Stimulated activated naive B cell treated with anti-CD40 and anti-IgM and Interleukin-4, amounts not matched to agents 10 μg/mL and 1 μg/mL and 100 μg/mL, for 72 hours (primary cell): ENCODE results near the gene CNOT6L.
A peak's percentile ranks its signal among the peaks of the same experiment; 100 is the strongest.

Experiments used
- ATAC-seq, 2 donors: fragments of 150-1000 bp; cut with Tn5 transposase; replicated peaks; 2 replicates each; pipeline ENCODE4 v1.10.0; 2021; ENCODE audit warnings: moderate library complexity in 1 of 2
- DNase-seq: peaks from one replicate; pipeline ENCODE4 v3.0.0; 2021
- H3K27ac Mint-ChIP-seq: one replicate; pipeline ENCODE4 v1.8.0; 2022; ENCODE audit warnings: mild to moderate bottlenecking, mixed read lengths
- H3K27me3 Mint-ChIP-seq, 2 donors: one replicate each; pipeline ENCODE4 v1.8.0; 2022; ENCODE audit warnings: mixed read lengths in 2 of 2
- H3K36me3 Mint-ChIP-seq, 2 donors: one replicate each; pipeline ENCODE4 v1.8.0; 2022; ENCODE audit warnings: mixed read lengths in 2 of 2, mild to moderate bottlenecking in 1 of 2
- H3K4me1 Mint-ChIP-seq, 2 donors: one replicate each; pipeline ENCODE4 v1.8.0; 2022; ENCODE audit warnings: mixed read lengths in 2 of 2, mild to moderate bottlenecking in 1 of 2
- H3K4me3 Mint-ChIP-seq, 2 donors: one replicate each; pipeline ENCODE4 v1.8.0; 2022; ENCODE audit warnings: mild to moderate bottlenecking in 2 of 2, mixed read lengths in 2 of 2, moderate library complexity in 1 of 2
- H3K9me3 Mint-ChIP-seq, 2 donors: one replicate each; pipeline ENCODE4 v1.8.0; 2022; ENCODE audit warnings: mixed read lengths in 2 of 2, mild to moderate bottlenecking in 1 of 2

The CNOT6L gene

DNA sequence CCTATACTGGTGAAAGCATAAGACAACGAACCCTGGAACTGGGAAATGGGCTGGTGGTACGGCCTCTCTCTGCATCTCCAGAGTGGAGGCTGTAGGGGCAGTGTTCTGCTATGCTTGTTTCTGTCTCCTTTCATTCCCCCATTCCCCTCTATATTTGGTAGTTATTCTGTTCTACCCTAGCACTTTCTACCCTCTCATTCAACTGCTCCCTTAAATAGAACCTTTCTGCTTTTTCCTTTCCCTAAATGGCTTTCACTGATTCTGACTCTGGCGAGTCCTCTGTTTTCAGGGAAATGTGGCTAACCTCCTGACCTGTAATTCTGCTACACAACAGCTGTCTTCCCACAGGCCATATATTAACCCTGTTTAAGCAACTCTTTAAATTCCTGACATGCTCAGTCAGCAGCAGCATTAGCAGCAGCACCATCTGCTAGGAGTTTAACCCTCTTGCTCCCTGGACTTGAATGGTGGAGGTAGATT is 119.4 kb downstream of the CNOT6L start:
- no peaks in the 10 kb centered on the region for H3K4me1 Mint-ChIP-seq
- DNase-seq, result no peak

DNA sequence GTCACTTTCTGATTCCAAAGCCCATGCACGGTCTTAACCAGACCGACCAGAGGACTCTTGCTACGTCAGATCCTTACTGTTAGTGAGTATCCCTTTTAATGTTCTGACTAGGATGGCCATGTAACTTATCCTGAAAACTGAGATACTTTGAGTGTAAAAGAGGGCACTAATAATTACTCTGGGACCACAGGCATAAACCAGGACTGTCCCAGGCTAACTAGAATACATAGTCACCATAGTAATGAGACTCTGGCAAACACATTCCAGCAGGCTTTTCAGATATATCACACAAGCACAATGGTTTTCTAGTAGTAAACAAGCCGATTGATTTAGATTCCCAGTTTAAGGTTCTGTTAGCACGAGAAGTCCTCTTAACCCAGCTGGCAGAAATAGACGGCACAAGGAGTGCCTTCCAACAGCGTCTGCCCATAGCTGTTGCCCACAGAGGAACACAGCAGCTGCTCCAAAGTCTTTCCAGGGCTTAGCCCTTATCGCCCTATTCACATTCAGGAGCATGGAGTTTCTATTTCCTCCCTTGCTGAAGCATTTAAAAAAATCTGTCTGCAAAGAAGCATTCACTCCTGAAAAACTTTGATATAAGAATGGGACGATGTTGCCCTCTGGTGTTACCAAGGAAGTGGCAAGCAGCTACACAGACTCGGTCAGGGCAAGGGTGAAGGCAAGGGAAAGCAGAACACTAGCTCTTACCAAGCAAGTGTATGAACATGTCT is 121.1 kb downstream of the CNOT6L start:
- no peaks in the 10 kb centered on the region for H3K4me1 Mint-ChIP-seq
- no peak overlapping the region for H3K27ac Mint-ChIP-seq
- no peaks in the 10 kb centered on the region for H3K27me3 Mint-ChIP-seq
- ATAC-seq, result no peak
- H3K9me3 Mint-ChIP-seq, result no peaks in the 10 kb centered on the region
- H3K4me3 Mint-ChIP-seq, result no peak overlapping the region
- DNase-seq, result no peak
- no peaks in the 10 kb centered on the region for H3K36me3 Mint-ChIP-seq

More for the DNA sequence above, 119.4 kb downstream of the CNOT6L start:
- Mint-ChIP-seq H3K9me3 (no peaks in the 10 kb centered on the region), H3K27me3 (no peaks in the 10 kb centered on the region), H3K4me3 (no peak overlapping the region), H3K27ac (no peak overlapping the region), H3K36me3 (no peaks in the 10 kb centered on the region)
- ATAC-seq, result no peak

DNA sequence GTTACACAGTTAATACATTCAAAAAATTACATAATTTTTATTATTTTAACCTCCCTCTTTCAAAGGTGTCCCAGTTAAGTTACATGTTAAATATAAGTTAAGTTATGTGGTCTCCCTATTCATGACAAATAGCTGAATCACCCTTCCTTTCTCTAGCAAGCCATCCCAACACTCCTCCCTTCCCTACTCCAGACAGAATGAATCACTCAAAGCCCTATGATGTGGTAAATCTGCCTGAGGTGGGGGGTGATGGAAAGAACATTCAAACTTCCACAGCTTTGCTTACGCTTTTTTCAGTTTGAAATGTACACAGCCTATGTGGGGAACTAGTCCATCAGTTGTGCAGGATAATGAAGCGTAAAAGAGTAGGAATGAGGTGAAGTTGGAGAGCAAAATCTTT is 123.4 kb downstream of the CNOT6L start:
- no peaks in the 10 kb centered on the region for H3K4me1 Mint-ChIP-seq
- H3K27ac Mint-ChIP-seq, result no peak overlapping the region
- no peaks in the 10 kb centered on the region for H3K27me3 Mint-ChIP-seq
- no peaks in the 10 kb centered on the region for H3K36me3 Mint-ChIP-seq
- DNase-seq (no peak), ATAC-seq (no peak)
- no peaks in the 10 kb centered on the region for H3K9me3 Mint-ChIP-seq
- H3K4me3 Mint-ChIP-seq, result no peak overlapping the region

GRCh38 chr4:77692847-77693432 is 126.2 kb downstream of the CNOT6L start:
- no peaks in the 10 kb centered on the region for H3K9me3 Mint-ChIP-seq
- ATAC-seq (no peak), DNase-seq (no peak)
- no peaks in the 10 kb centered on the region for H3K27me3 Mint-ChIP-seq
- no peaks in the 10 kb centered on the region for H3K4me1 Mint-ChIP-seq
- no peaks in the 10 kb centered on the region for H3K36me3 Mint-ChIP-seq
- H3K4me3 Mint-ChIP-seq, result no peak overlapping the region
- H3K27ac Mint-ChIP-seq, result peak overlapping the region; percentile 10

DNA sequence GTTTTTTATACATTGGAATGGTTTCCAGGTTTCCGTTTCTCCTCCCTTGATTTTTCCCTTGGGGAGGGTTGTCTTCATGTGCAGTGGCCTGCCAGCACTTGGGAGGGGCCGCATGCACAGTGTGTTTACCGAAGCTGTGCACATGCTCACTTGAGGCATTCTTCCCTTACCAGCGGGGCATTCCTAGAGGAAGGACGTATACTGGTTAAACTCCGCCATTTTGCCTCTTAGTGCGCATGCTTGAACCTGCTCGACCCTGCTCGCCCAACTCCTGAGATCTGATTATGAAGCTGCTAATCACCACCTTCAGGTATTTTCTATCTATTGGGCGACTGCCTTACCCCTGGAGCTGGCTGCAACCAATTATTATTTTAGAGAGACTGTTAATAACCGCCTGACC is 137.4 kb downstream of the CNOT6L start:
- H3K4me3 Mint-ChIP-seq, result no peak overlapping the region
- no peaks in the 10 kb centered on the region for H3K4me1 Mint-ChIP-seq
- H3K36me3 Mint-ChIP-seq, result no peaks in the 10 kb centered on the region
- DNase-seq (no peak), ATAC-seq (no peak)
- peaks cover 0 to 6% of the 10 kb centered on the region in 2 donors for H3K27me3 Mint-ChIP-seq
- peaks cover 0 to 2% of the 10 kb centered on the region in 2 donors for H3K9me3 Mint-ChIP-seq
- no peak overlapping the region for H3K27ac Mint-ChIP-seq

- no peaks in the 10 kb centered on the region for H3K27me3 Mint-ChIP-seq
- ATAC-seq, result no peak
- H3K36me3 Mint-ChIP-seq, result no peaks in the 10 kb centered on the region
Measured at GRCh38 chr4:77676842-77677241, 142.3 kb downstream of the CNOT6L start.

GRCh38 chr4:77671051-77671450 is 148.1 kb downstream of the CNOT6L start:
- no peaks in the 10 kb centered on the region for H3K36me3 Mint-ChIP-seq
- no peaks in the 10 kb centered on the region for H3K27me3 Mint-ChIP-seq
- H3K4me1 Mint-ChIP-seq, result no peaks in the 10 kb centered on the region
- H3K27ac Mint-ChIP-seq, result no peak overlapping the region
- DNase-seq (no peak), ATAC-seq (no peak)
- peaks cover 0 to 2% of the 10 kb centered on the region in 2 donors for H3K9me3 Mint-ChIP-seq
- H3K4me3 Mint-ChIP-seq, result no peak overlapping the region

More at GRCh38 chr4:77676842-77677241, 142.3 kb downstream of the CNOT6L start:
- no peaks in the 10 kb centered on the region for H3K9me3 Mint-ChIP-seq
- DNase-seq, result no peak
- no peak overlapping the region for H3K4me3 Mint-ChIP-seq
- H3K27ac Mint-ChIP-seq, result no peak overlapping the region
- H3K4me1 Mint-ChIP-seq, result no peaks in the 10 kb centered on the region

- H3K27ac Mint-ChIP-seq, result no peak overlapping the region
- no peaks in the 10 kb centered on the region for H3K36me3 Mint-ChIP-seq
- ATAC-seq, result no peak
- no peak for DNase-seq
- H3K9me3 Mint-ChIP-seq, result peaks cover 0 to 2% of the 10 kb centered on the region in 2 donors
- H3K27me3 Mint-ChIP-seq, result no peaks in the 10 kb centered on the region
- no peak overlapping the region for H3K4me3 Mint-ChIP-seq
- H3K4me1 Mint-ChIP-seq, result no peaks in the 10 kb centered on the region
Measured at GRCh38 chr4:77669946-77670590, 149.1 kb downstream of the CNOT6L start.

GRCh38 chr4:77665381-77666069 is 153.6 kb downstream of the CNOT6L start:
- ATAC-seq, result no peak
- no peaks in the 10 kb centered on the region for H3K36me3 Mint-ChIP-seq
- no peaks in the 10 kb centered on the region for H3K27me3 Mint-ChIP-seq
- no peaks in the 10 kb centered on the region for H3K4me1 Mint-ChIP-seq
- no peak for DNase-seq
- H3K9me3 Mint-ChIP-seq, result peaks cover 0 to under 1% of the 10 kb centered on the region in 2 donors
- H3K4me3 Mint-ChIP-seq, result no peak overlapping the region
- no peak overlapping the region for H3K27ac Mint-ChIP-seq
